Breast epithelium (tissue), 3 donors: ENCODE data around the gene DTNA.

Experiments
- POLR2A ChIP-seq: fragments of 450-650 bp; IDR thresholded peaks from one replicate; pipeline ENCODE4 v1.6.1; 2016; ENCODE audit warnings: antibody characterized with exemption, mild to moderate bottlenecking, moderate library complexity
- POLR2AphosphoS5 ChIP-seq, 3 donors: sonication (generic); formaldehyde crosslinking; IDR thresholded peaks; one replicate each; pipeline ENCODE4 v1.6.1; 2017; ENCODE audit warnings: antibody characterized with exemption in 3 of 3
- TF ChIP-seq, protein P1 (sequence below), 3 donors: fragments of 450-650 bp; IDR thresholded peaks; one replicate each; pipeline ENCODE4 v1.5.1; 2016 to 2017; ENCODE audit warnings: antibody characterized with exemption in 3 of 3, mild to moderate bottlenecking in 3 of 3, moderate library complexity in 3 of 3

- TF ChIP-seq POLR2AphosphoS5 (IDR thresholded peaks at IDR 0.05) (no peak), POLR2A (no peak)
- TF ChIP-seq, protein P1, sequence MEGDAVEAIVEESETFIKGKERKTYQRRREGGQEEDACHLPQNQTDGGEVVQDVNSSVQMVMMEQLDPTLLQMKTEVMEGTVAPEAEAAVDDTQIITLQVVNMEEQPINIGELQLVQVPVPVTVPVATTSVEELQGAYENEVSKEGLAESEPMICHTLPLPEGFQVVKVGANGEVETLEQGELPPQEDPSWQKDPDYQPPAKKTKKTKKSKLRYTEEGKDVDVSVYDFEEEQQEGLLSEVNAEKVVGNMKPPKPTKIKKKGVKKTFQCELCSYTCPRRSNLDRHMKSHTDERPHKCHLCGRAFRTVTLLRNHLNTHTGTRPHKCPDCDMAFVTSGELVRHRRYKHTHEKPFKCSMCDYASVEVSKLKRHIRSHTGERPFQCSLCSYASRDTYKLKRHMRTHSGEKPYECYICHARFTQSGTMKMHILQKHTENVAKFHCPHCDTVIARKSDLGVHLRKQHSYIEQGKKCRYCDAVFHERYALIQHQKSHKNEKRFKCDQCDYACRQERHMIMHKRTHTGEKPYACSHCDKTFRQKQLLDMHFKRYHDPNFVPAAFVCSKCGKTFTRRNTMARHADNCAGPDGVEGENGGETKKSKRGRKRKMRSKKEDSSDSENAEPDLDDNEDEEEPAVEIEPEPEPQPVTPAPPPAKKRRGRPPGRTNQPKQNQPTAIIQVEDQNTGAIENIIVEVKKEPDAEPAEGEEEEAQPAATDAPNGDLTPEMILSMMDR (IDR thresholded peaks at IDR 0.05), result no peak
Measured at GRCh38 chr18:34799291-34799690, 89.2 kb downstream of the DTNA start.
